ENCODE data around the gene HCN3.
"Not testable (repeated sequence)": the region's sequence is repeated elsewhere in the genome, so short reads cannot be mapped to it uniquely, and the experiment has no call there.

GRCh38 chr1:155233502-155233901 lies 43.8 kb upstream of the HCN3 start:
- TF ChIP-seq POLR2A, POLR2AphosphoS5 (IDR thresholded peaks at IDR 0.05; ENCODE audit: low read depth, low read length): not testable (repeated sequence)

Measured in GM12892 (cell line).